Panc1 (cell line): ENCODE measurements around the gene AHNAK.
"Not testable (repeated sequence)": the region's sequence is repeated elsewhere in the genome, so short reads cannot be mapped to it uniquely, and the experiment has no call there.

Experiments used
- CTCF ChIP-seq: fragments of 450-650 bp; IDR thresholded peaks from 2 replicates; pipeline ENCODE4 v1.5.1; 2017; ENCODE audit warnings: mild to moderate bottlenecking
- POLR2AphosphoS5 ChIP-seq: IDR thresholded peaks from 2 replicates; pipeline ENCODE4 v1.6.1; 2012; ENCODE audit warnings: mild to moderate bottlenecking, low read depth, low read length, moderate library complexity
- REST ChIP-seq, 2 experiments: IDR thresholded peaks; 2 replicates each; pipeline ENCODE4 v1.6.1; 2011 to 2012; ENCODE audit warnings: low read depth in 2 of 2, control low read depth in 1 of 2, low read length in 1 of 2, mild to moderate bottlenecking in 1 of 2, moderate library complexity in 1 of 2; ENCODE audit not compliant: insufficient read depth in 1 of 2
- SIN3A ChIP-seq: IDR thresholded peaks from 2 replicates; pipeline ENCODE4 v1.6.1; 2012; ENCODE audit warnings: low read depth, mild to moderate bottlenecking, low read length, moderate library complexity, borderline replicate concordance; ENCODE audit not compliant: insufficient read depth
- TCF7L2 ChIP-seq: IDR thresholded peaks from 2 replicates; pipeline ENCODE4 v1.6.1; 2011; ENCODE audit warnings: mild to moderate bottlenecking, low read depth, low read length, inconsistent platforms

GRCh38 chr11:62559626-62560025 lies 13.0 kb upstream of the AHNAK start:
- not testable (repeated sequence) for TF ChIP-seq CTCF; POLR2AphosphoS5; SIN3A; REST (IDR thresholded peaks at IDR 0.05; ENCODE audit: insufficient read depth in 1 of 2, low read depth in 2 of 2, low read length in 1 of 2); TCF7L2
